Measurements from ENCODE around the gene BCL2L1.
A peak's percentile ranks its signal among the peaks of the same experiment; 100 is the strongest.

Gene BCL2L1

DNA sequence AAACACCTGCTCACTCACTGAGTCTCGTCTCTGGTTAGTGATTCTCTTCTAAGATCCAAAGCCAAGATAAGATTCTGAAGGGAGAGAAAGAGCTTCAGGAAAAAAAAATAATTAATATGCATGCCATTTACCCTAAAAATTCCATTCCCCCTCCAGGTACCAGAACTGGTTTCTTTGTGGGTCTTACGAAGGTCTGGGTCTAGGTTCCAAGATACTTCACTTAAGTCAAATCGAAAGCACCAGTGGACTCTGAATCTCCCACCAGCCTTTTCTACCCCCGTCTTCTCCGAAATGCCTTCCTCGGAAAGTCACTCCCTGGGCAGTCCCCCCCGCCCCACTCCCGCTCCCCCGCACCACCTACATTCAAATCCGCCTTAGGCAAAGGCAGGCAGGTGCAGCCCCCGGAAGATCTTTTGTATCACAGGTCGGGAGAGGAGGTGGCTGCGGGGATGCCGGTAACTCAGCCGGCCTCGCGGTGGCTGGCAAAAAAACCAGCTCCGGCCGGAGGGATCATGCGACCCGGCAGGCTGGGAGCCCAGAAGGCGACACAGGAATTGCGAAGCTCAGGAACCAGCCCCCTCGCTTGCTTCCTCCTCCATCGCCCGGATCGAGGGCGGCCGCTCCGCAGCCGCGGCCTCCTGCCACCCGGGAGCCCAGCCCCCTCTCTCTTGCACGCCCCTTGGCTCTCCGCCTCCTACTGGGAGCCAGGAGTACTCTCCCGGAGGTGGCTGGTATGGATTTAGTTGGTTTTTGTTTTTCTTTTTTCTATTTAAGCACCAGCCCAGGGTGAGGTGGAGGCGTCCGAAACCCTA is at the start of gene BCL2L1:
Gene BCL2L1, minus strand, starts transcription at position 612 of the 812 bp plus-strand sequence. CDS start 650 bp downstream, outside the sequence.
- in situ Hi-C loops (cut with HindIII; ENCODE audit: low pct_unique_long_range_greater_than_20kb, low sequenced_read_pairs), result no loop called here
- DNase-seq (ENCODE audit: low read depth in 1 of 2, low spot score in 1 of 2), result peak; percentile 69 to 94
- TF ChIP-seq JUND (IDR thresholded peaks at IDR 0.05; ENCODE audit: low read depth), result no peak; the same call in 1 of the 2 replicates

DNA sequence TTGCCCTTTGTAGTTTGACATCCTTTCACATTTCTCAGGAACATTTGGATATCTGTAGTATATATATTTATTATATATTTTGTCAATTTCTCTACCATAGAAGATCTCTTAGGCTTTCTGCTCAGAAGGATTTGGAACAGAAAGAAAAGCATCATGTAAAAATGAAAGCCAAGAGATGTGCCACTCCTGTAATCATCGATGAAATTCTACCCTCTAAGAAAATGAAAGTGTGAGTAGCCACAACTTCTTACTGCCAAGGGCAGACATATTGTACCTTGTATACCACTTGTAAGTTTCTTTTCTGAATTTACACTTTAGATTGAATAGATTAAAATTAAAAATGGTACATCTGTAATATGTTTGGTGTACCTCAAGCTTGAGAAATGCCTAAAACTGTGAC is 47.6 kb upstream of the BCL2L1 start:
- TF ChIP-seq JUND (IDR thresholded peaks at IDR 0.05; ENCODE audit: low read depth), result no peak
- in situ Hi-C loops (cut with HindIII; ENCODE audit: low pct_unique_long_range_greater_than_20kb, low sequenced_read_pairs), result no loop called here
- no peak for DNase-seq (ENCODE audit: low read depth in 1 of 2, low spot score in 1 of 2)

DNA sequence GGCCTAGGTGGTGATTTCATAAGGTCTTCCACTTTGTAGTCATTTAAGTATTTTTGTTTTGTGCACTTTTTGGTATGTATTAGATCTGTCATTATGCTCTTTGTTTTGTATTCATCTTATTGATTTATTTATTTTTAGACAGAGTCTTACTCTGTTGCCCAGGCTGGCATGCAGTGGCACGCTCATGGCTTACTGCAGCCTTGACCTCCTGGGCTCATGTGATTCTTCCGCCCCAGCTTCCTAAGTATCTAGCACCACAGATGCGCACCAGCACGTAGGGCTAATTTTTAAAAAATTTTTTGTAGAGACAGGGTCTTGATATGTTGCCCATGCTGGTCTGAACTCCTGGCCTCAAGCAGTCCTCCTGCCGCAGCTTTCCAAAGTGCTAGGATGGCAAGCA is 47.0 kb upstream of the BCL2L1 start:
- in situ Hi-C loops (cut with HindIII; ENCODE audit: low pct_unique_long_range_greater_than_20kb, low sequenced_read_pairs), result no loop called here
- TF ChIP-seq JUND (IDR thresholded peaks at IDR 0.05; ENCODE audit: low read depth), result no peak
- no peak for DNase-seq (ENCODE audit: low read depth in 1 of 2, low spot score in 1 of 2)

DNA sequence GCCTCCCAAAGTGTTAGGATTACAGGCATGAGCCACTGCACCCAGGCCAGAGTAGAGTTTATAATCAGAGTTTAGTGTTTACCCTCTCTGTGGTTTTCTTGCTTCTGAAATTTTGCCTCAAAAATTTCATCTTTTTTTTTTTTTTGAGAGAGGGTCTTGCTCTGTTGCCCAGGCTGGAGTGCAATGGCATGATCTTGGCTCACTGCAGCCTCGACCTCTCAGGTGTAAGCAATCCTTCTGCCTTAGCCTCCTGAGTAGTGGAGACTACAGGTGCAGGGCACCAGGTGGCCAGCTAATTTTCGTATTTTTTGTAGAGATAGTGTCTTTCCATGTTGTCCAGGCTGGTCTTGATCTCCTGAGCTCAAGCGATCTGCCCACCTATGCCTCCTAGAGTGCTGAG is 45.1 kb upstream of the BCL2L1 start:
- no peak for TF ChIP-seq JUND (IDR thresholded peaks at IDR 0.05; ENCODE audit: low read depth)
- in situ Hi-C loops (cut with HindIII; ENCODE audit: low pct_unique_long_range_greater_than_20kb, low sequenced_read_pairs), result no loop called here

DNA sequence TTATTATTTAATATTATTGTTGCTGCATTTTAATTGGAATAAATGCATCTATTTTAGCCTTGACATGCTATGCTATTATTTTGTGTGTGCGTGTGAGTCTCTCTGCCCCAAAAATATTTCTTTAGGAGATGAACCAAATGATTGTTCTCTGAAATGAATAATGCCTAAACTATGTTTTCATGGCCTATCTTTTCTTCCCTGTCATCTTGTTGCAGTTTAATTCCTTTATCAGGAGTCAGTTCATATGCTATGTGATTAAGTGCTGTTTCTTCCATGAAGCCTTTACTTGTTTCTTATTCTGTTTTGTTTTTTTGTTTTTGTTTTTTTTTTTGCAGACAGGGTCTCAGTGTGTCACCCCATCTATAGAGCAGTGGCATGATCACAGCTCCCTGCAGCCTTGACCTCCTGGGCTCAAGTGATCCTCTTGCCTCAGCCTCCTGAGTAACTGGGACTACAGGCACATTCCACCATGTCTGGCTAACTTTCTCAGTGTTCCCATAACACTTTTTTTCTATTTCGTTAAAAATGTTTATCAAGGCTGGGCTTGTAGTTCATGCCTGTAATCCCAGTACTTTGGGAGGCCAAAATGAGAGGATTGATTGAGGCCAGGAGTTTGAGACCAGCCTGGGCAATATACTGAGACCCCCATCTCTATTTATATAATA is 42.1 kb upstream of the BCL2L1 start:
- no peak for TF ChIP-seq JUND (IDR thresholded peaks at IDR 0.05; ENCODE audit: low read depth)
- in situ Hi-C loops (cut with HindIII; ENCODE audit: low pct_unique_long_range_greater_than_20kb, low sequenced_read_pairs), result no loop called here
- no peak for DNase-seq (ENCODE audit: low read depth in 1 of 2, low spot score in 1 of 2)

More for the DNA sequence above, 45.1 kb upstream of the BCL2L1 start:
- no peak for DNase-seq (ENCODE audit: low read depth in 1 of 2, low spot score in 1 of 2)

DNA sequence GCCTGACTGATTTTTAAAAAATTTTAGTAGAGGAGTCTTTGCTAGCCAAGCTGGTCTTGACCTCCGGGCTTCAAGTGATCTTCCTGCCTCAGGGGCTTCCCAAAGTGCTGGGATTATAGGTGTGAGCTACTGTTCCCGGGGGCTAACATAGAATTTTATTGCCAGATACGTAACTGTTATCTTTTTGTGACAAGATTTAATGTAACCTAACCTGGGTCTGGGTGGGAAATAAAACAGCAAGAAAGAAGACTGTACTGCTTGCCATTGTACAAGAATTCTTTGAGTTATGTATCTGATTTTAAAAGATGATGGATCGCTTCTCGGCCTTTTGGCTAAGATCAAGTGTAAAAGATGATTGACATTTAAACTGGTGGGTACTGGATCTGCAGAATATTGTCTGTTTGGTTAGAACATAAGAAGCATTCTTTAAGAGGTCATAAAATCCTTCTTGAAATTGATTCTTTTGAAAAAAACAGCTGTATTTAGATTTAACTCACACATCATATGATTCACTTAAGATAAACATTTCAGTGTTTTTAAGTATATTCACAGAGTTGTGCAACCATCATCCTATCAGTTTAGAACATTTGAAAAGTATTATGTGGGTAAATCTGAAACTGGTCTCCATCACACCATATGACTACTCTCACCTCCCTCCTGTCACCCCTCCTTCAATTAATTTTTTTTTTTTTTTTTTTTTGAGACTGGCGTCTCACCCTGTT is 38.0 kb upstream of the BCL2L1 start:
- in situ Hi-C loops (cut with HindIII; ENCODE audit: low pct_unique_long_range_greater_than_20kb, low sequenced_read_pairs), result no loop called here
- DNase-seq (ENCODE audit: low read depth in 1 of 2, low spot score in 1 of 2), result no peak
- TF ChIP-seq JUND (IDR thresholded peaks at IDR 0.05; ENCODE audit: low read depth), result no peak

DNA sequence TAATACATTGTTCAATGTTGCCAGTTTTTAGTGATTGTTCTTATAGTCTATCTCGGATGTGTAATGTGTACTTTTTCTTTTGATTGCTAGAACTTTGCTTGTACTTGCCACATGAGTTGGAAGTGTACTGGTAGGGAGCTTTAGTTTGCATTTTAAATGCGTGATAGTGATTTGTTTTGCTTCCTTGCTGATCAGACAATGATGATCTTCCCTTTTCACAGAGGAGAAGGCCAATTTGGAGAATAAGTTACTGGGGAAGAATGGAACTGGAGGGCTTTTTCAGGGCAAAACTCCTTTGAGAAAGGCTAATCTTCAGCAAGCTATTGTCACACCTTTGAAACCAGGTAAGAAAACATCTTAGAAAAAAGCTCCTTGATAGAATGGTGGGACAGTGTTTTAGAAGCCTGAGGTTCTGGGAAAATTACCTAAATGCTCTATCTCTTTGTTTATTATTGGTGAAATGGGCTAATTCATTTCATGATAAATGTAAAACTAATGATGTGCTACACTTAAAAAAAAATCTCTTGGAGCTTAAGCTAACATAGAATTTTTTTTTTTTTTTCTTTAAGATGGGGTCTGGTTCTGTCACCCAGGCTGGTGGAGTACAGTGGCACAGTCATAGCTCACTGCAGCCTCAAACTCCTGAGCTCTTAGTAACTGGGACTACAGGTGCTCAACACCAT is 37.3 kb upstream of the BCL2L1 start:
- TF ChIP-seq JUND (IDR thresholded peaks at IDR 0.05; ENCODE audit: low read depth), result no peak
- in situ Hi-C loops (cut with HindIII; ENCODE audit: low pct_unique_long_range_greater_than_20kb, low sequenced_read_pairs), result no loop called here
- no peak for DNase-seq (ENCODE audit: low read depth in 1 of 2, low spot score in 1 of 2)

DNA sequence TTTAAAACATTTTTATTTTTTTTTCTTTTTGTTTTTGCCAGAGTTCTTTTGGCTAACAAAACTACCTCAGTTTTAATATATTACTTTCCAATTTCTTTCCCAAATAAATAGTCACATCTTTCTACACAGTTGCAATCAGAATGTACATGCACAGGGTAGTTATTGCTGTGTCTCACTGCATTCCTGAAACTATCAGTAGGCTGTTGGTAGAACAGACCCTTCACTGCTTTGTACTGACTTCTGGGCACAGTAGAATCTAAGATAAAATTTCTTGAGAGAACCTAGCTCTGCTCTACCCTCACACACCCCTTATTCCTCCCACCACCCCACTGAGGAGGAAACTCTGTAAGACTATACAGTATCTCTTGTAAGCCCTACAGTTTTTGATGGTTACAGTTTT is 36.3 kb upstream of the BCL2L1 start:
- in situ Hi-C loops (cut with HindIII; ENCODE audit: low pct_unique_long_range_greater_than_20kb, low sequenced_read_pairs), result no loop called here
- TF ChIP-seq JUND (IDR thresholded peaks at IDR 0.05; ENCODE audit: low read depth), result no peak
- DNase-seq (ENCODE audit: low read depth in 1 of 2, low spot score in 1 of 2), result no peak

DNA sequence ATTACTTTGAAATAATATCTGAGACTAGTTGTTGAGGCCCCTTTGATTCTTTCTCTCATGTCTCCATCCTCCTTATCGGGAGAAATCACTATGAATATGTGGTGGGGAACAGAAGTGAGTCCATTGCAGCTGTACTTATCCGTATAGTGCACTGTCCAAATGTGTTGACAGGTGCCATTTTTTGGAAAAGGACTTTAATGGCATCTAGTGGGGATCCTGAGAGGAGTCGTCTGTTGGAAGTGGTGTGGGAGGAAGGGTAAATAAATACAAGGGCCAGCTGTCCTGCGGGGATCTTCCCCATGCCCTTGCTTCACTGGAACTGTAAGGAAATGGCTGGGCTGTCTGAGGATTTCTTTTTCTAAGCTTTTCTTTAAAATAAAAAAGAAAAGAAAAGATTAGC is 35.9 kb upstream of the BCL2L1 start:
- no peak for TF ChIP-seq JUND (IDR thresholded peaks at IDR 0.05; ENCODE audit: low read depth)
- in situ Hi-C loops (cut with HindIII; ENCODE audit: low pct_unique_long_range_greater_than_20kb, low sequenced_read_pairs), result no loop called here
- DNase-seq (ENCODE audit: low read depth in 1 of 2, low spot score in 1 of 2), result no peak

DNA sequence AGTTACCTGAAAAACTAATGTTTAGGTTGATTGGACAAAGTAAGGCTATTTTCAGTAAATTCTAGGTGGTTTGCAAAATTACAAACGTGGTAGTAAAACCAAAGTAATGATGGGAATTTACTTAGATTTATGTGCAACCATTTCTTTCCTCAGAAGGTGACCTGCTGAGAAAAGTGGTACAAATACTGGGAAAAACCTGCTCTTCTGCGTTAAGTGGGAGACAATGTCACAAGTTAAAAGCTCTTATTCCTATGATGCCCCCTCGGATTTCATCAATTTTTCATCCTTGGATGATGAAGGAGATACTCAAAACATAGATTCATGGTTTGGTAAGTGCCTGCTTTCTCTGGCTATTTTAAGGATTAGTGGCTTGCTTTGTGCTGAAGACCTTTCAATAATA is 34.6 kb upstream of the BCL2L1 start:
- DNase-seq (ENCODE audit: low read depth in 1 of 2, low spot score in 1 of 2), result no peak
- TF ChIP-seq JUND (IDR thresholded peaks at IDR 0.05; ENCODE audit: low read depth), result no peak
- in situ Hi-C loops (cut with HindIII; ENCODE audit: low pct_unique_long_range_greater_than_20kb, low sequenced_read_pairs), result no loop called here

DNA sequence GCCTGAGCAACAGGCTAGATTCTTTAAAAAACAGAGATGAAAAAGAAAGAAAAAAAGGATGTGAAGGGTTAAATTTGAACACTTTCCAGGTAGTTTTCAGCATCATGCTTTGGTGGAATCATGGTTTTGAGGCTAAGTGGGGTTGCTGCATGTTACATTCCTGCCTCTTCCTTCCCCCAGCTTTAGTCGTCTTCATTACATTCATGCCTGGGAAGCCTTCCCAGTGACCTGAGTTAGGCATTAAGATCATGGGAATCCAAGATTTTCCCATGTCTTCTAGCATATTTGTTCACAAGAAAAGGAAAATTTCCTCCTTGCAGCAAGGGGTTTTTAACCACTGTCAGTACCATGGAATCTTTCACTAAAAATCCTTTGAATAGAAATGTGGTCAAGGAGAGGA is 28.5 kb upstream of the BCL2L1 start:
- in situ Hi-C loops (cut with HindIII; ENCODE audit: low pct_unique_long_range_greater_than_20kb, low sequenced_read_pairs), result no loop called here
- no peak for TF ChIP-seq JUND (IDR thresholded peaks at IDR 0.05; ENCODE audit: low read depth)
- no peak for DNase-seq (ENCODE audit: low read depth in 1 of 2, low spot score in 1 of 2)

DNA sequence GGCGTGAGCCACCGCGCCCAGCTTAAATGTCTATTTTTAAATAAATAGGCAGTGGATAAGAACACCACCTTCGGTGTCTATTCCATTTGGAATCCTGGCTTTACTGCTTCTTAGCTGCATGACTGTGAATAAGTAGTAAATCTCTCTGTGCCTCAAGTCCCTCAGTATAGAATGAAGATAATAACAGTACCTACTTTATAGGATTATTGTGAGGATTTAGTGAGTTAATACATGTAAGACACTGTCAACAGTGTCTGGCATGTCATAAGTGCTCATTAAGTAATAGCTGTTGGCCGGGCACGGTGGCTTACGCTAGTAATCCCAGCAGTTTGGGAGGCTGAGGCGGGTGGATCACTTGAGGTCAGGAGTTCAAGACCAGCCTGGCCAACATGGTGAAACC is 26.6 kb upstream of the BCL2L1 start:
- no peak for TF ChIP-seq JUND (IDR thresholded peaks at IDR 0.05; ENCODE audit: low read depth)
- no peak for DNase-seq (ENCODE audit: low read depth in 1 of 2, low spot score in 1 of 2)
- in situ Hi-C loops (cut with HindIII; ENCODE audit: low pct_unique_long_range_greater_than_20kb, low sequenced_read_pairs), result no loop called here
